Activated naive CD4-positive, alpha-beta T cell (primary cell): Measurements from ENCODE around the gene LRRTM1.

Experiments
- DNase-seq, 4 experiments: peaks; one replicate each; lab custom pipeline; 2025; lab: John Stamatoyannopoulos, UW

LRRTM1 gene, protein sequence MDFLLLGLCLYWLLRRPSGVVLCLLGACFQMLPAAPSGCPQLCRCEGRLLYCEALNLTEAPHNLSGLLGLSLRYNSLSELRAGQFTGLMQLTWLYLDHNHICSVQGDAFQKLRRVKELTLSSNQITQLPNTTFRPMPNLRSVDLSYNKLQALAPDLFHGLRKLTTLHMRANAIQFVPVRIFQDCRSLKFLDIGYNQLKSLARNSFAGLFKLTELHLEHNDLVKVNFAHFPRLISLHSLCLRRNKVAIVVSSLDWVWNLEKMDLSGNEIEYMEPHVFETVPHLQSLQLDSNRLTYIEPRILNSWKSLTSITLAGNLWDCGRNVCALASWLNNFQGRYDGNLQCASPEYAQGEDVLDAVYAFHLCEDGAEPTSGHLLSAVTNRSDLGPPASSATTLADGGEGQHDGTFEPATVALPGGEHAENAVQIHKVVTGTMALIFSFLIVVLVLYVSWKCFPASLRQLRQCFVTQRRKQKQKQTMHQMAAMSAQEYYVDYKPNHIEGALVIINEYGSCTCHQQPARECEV

DNA sequence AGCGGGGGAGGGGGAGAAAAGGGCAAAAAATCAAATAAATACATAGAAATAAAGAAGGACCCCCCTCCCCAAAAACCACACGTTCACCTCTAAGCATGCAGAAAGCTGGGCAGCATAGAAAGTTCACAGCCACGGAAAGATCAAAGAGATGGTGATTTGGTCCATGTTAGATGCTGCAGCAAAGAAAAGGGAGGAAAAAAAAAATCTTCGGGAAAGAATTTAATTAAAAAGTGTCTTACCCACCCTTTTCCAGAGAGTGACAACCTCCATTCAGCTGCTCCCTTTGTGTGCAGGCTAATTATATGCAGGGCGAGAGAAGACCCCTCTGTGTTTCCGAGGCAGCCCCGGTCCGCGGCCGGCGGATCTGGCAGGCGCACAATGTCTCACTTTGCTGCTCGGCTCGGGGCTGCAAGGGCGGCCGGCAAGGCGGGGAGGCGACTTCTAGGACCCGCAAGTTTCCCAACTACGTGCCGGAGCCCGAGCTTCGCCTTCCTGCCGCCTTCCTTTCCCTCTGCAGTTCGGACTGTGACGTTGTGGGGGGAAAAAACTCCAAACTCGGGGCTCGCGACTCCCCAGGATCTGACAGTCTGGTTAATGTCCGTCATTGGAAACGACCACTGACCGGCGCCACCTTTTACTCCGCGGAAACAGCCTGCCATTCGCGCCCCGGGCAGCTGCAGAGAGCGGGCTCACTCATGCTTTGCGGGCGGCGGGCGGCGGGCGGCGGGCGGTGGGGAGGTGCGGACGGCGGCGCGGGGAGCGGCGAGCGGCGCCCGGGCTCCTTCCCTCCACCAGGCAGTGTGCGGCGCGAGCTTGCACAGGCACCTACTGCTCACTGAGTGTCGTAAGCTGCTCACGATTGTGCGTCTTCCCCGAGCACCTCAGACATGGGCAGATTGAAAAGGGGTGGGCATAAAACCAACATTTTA, at the start of gene LRRTM1:
TSS of gene LRRTM1 (minus strand) at position 844 of the 929 bp plus-strand sequence. CDS start 933 bp downstream, outside the sequence.
- no peak for DNase-seq

DNA sequence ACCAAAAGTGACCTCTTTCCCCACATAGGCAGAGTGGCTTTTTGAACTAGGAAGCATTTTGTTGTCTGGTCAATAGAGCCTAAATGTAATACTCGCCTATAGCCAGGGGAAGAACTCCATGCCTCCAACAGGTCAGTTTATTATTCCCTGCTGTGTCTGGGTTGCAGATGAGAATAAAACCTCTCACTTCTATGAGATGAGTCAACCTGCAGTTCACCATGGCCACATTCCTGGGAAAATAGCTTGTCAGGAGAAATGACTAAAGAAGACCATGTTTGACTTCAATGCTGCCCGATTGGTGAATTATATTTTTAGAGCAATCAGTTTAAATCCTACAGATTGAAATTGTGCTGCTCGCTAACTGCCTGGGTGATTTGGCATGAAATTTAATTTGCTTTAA, 46.7 kb upstream of the LRRTM1 start:
- DNase-seq, result no peak

DNA sequence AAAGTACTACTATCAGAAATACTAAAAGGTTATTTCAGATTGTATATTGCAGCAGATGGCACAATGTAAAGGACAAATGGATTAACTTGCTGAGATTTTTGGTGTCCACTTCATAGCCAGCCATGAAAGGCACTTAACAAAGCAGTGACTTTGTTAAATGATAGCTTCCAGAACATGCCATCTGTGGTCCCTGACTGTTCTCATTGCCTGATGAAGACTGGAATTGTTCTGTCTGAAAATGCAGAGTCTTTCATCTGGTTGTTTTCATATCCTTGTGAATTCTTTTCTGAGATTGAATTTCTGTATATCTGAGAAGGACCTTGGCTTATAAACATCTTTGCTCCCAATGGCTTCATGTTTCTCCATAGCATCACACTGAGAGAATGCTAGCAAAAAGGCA, 44.4 kb upstream of the LRRTM1 start:
- no peak for DNase-seq

DNA sequence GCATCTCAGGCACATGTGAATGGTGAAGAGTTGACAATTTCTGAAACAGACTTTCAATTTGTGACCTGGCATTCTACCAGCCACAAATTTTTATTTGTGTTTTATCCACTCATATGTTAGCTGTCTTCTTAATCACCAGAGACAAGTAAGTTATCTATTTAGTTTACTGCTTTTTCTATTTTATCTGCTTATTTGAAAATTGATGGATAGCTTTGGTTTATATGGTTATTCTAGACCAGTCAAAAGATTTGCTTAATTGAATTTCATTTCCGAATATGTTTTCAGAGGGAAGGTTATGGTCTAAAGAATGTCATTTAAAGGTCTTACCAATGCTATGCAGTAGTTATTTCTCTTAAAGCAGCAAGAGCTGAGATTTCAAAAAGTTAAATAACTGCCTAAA, 43.5 kb upstream of the LRRTM1 start:
- DNase-seq, result no peak

DNA sequence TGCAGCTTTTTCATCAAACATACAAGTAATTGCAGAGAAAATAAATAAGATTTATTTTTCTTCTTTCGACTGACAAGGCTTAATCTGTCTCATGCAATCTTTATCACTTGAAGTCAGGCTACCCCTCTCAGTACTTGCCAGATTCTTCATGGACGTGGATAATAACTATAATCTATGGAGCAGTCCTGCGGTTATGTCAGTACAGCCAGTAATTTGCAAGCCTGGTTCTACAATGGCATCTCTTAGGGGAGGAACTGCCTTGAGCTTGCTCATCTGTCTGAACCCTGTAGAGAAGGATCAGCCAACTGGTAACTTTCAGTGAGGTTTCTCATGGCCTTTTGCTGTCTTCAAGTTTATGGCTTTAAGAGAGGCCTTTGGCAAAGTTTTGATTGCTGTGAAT, 35.5 kb upstream of the LRRTM1 start:
- no peak for DNase-seq

DNA sequence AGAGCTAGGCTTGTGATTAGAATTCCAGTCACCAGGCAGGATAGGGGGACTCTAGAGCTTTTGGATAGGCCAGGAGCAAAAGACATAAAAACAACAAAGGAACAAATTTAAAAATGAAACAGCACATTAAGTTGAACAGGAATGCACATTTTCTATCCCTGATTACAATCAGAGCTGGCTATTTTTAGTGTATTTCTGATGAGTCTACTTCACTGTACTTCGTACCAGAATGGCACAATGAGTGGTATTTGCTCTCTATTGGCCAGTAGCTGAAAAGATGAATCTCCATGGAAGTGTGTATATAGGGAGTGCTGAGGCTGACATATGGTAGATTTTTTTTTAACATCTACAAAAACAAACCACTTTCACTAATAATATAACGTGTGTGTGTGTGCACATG, 34.2 kb upstream of the LRRTM1 start:
- DNase-seq, result no peak

DNA sequence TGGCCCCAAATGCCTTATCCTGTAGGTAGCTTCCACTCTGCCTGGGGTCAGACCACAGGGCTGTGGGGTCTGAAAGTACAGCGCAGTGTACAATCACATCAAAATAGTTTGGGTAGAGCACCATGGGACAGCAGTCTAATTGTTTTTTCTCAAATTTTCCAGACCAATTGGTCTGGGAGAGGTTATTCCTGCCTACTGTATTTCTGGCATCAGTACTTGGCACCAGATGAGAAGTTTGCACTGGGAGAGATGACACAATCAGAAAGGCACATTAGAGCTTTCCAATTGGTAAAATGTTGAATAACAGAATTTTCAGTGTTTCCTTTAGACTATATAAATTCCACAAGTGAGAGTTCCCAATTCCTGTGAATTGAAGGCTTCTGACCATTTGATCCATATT, 30.9 kb upstream of the LRRTM1 start:
- DNase-seq, result no peak

DNA sequence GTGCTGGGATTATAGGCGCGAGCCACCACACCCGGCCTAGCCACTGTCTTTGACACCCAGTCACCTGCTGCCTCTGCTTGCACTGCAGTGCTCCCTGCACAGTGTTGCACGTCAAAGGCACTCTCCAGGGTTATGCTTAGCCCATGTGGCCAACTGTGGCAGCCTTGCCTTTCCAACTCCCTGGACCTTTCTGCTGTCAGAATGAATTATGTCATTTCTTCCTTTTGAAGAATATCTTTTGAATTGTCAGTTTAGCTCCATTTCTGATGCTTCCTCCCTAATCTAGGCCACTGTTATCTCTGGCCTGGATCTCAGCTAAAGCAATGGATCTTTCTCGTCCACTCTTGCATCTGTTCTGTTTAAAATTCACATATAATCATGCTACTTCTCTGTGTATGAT, 29.3 kb upstream of the LRRTM1 start:
- DNase-seq, result no peak

DNA sequence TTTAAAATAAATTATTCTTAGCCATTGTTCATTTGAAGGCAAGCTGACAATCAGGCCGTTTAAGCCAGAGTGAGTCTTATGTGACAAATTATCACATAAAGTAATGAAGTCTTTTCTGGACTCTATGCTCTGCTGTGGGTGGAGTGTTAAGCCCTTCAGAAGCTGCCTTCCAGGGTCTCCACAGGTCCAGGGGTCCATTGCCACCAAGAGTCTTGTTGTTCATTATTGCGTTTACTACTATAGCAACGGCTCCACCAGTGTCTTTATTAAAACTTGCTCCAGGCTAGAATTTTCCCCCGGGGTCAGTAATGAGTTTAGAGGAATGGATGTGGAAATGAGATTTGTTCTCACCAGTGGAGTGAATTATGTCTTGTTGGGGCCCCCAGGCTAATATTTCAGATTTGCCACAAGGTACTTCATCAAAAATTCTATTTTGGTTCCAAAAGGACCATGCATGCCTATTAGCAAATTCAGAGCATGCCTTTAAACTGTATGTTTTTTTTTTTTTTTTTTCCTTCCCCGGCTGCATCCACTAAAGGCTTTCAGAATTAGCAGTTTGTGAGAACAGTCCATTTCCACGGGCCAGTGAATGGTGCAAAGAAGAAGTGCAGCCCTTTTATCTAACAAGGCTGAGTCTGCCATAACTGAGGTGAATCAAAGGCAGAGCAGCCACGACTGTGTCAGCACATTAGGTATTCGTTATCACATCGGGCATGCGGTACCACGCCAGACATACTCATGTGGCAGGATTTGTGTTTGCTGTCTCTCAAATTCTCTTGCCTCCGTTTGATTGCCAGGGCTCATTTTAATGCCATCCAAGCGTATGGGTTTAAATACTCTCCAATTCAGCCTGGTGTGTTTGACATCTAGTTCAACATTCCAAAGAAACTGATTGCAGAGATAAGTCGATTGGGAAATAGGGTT, 26.2 kb upstream of the LRRTM1 start:
- DNase-seq, result no peak

DNA sequence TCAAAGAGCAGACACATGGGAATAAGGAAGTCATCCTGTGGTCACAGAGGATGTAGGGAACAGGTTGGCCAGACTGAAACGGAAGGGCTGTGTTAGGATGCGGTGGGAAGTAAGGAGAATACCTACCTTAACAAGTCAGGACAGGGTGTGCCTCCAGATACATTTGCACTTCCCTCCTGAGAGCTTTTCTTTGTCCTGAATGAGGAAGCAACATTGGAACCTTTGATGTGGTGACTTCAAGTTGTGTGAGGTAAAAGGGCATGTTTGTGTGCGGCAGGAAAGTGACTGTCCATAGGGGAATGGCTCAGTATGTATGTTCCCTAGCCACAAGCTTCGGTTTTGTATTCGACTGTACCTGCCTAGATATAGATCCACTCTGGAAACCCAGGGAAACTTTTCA, 24.9 kb upstream of the LRRTM1 start:
- no peak for DNase-seq

DNA sequence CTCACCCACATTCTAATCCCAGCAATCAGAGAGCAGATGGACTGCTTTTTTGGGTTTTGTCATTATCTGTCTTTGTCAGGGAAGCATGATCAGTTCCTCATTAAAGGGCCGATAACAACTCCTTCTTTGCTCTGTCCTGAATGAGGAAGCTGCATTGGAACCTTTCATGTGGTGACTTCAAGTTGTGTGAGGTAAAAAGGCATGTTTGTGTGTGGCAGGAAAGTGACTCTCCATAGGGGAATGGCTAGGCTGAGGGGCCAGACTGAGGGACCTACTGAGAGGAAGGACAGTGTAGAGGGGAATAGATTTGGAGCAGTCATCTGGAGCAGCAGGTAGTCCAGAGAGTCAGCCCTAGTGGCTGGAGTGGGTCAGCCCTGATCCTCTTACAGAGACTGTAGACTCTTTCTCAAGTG, 23.6 kb upstream of the LRRTM1 start:
- DNase-seq, result no peak

DNA sequence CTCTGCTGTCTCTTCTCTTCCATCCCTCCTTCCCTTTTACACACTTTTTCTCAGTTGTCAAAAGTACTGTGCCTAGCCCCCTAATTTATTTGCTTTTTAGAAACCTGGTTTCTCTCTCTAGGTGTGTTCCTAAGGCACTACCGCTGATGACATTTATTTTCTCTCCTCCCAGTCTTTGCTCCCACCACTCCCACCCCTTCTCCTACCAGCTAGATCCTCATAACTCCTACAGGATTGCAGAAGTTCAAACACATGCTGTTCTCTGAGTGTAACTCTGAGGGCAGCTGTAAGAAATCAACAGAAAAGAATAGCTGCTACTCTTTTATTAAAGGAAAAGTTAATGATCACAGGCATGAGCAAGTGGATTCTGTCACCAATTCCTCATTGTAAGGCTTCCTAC, 22.3 kb upstream of the LRRTM1 start:
- no peak for DNase-seq

DNA sequence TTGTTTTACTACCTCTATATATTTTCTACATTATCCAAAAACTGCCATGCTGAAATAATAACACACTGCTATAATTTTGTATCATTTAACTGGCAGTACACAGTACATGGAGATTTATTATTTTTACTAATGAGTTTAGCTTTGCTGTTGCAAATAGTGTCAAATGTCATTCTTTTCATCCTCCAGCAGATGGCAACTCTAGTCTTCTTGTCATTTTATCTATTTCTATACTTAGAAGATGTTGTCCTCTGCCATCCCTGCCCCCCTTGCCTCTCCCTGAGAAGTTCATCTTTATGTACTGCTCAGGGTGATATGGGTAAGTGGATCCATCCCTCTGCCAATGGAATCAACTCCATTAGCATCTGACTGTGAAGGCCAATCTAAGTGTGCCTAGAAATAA, 21.7 kb upstream of the LRRTM1 start:
- no peak for DNase-seq

DNA sequence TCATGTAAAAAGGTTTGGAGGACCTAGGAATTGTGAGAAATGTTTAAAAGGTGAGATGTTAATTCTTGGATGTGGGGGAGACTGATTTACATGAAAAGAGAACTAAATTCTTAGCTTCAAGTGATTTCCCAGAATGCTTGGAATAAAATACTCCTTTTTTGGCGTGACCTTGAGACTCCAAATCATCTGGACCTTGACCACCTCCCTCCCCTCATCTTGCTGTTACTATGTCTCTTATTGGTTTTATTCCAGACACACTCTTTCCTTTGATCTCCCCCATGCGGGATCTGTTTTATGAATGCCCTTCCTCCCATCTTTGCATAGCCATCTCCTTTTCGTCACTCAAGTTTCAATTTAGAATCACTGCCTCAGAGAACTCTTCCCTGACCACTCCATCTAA, 20.0 kb upstream of the LRRTM1 start:
- no peak for DNase-seq

DNA sequence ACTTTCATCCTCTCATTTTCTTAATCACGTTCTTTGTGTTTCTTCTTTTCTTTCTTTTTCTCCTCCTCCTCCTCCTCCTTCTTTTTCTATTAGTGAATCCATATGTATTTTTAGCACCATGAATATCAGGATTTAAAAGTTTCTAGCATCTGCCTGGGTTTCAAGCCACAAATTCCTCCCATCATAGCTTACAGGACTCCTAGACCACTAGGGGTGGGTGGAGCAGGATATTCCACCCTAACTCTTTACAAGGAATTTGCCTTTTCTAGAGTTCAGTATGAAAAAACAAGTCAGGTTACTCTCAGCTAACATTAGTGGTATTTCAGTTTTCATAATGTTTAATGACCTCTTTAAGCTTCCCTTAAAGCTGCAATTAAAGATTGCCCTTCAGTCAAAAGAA, 19.1 kb upstream of the LRRTM1 start:
- no peak for DNase-seq

DNA sequence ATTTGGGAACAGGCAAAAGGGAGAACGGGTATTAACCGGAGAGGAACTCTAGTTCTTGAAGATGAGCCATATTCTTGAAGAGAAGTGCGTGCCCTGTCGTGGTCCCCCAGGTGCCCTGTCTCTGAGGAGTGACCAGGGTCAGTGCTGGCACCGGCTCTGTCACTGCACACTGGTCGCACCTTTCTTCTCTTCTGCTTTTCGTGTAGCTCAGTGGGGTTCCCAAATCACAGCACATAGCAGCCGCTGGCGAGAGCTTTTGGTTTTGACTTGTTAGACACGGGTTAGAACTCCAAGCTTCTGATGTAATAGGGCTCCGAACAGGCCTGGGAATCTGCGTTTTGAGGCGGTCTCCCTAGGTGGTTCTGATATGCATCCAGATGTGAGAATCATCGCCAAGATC, 18.4 kb upstream of the LRRTM1 start:
- DNase-seq, result no peak

DNA sequence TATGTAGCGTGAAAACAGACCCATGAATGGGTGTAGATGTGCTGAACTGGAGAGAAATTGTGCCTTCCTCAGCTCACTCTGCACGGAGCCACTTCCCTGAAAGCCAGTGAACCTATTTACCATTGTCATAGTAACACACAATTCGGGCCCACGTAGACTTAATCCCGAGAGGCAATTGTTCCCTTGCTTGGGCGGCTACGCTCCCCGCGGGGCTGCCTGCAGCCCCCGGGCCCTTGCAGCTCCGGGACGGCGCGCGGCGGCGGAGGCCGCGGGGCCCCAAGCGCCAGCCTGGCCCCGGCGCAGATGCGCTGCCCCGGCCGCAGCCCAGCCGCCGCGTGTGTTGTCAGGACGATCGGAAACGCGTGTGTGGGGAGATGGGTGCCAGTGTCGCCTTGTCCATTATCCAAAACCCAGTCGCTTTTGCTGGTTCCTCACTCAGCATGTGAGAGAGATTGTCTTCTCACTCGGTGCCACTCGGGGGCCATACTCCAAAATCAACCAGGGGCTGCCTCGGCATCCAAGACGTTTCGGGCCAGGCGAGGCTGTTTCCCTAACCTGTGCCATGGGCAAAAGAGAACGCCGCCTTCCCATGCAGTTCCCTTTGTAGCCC, 17.9 kb upstream of the LRRTM1 start:
- DNase-seq, result no peak

DNA sequence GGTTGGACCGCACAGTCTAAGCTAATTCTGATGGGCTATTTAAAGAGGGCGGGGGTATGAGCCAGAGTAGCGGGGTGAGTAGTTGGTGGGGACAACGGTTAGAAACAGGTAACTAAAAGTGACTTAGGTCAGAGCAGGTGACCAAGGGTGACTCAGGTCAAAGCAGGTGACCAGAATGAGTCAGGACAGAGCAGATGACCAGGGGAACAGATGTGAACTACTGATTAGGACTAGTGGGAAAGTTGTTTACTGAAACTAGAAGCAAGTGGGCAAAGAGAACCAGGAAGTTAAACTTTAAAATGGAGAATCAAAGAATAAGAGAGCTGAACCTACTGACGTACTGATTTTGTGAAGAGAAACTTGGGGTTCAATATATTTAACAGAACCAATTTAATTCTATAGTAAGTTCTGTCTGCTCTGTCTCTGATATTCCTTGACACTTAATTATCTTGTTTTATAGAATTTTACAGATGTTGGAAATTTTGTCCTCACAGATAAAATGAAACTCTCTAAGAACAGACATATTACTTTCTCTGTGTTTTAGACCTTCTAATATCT, 7.8 kb upstream of the LRRTM1 start:
- DNase-seq, result no peak

DNA sequence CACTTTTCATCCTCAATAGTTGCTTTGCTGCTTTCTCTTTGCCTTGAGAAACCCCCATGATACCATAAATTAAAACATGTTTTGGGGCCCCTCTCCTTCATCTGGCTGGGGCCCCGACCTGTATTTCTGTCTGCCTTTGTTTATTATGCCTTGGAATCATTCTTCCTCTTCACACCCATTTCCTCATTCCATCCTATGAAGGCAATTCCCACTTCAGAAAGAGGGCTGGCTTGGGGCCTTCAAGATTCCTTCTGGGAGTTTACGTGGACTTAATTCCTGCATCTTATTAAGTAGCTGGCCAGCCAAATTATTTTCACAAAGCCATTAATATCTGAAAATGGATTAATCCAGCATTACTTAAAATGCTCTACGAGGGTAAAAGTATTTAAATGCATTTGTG, 6.8 kb upstream of the LRRTM1 start:
- no peak for DNase-seq

DNA sequence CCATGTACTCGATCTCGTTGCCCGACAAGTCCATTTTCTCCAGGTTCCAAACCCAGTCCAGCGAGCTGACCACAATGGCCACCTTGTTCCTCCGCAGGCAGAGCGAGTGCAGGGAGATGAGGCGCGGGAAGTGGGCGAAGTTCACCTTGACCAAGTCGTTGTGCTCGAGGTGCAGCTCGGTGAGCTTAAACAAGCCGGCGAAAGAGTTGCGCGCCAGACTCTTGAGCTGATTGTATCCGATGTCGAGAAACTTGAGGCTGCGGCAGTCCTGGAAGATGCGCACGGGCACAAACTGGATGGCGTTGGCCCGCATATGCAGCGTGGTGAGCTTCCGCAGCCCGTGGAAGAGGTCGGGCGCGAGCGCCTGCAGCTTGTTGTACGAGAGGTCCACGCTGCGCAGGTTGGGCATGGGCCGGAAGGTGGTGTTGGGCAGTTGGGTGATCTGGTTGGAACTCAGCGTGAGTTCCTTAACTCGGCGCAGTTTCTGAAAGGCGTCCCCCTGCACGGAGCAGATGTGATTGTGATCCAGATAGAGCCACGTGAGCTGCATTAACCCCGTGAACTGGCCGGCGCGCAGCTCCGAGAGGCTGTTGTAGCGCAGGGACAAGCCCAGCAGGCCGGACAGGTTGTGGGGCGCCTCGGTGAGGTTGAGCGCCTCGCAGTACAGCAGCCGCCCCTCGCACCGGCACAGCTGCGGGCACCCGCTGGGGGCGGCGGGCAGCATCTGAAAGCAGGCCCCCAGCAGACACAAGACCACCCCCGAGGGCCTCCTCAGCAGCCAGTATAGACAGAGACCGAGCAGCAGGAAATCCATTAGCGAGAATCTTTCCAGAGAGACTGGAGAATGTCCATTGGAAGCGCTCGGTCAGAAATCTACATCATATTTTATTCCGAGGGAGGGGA, 1.3 kb downstream of the LRRTM1 start:
- no peak for DNase-seq
